WTC11 (cell line): ENCODE results near the gene PRKN. TPM values are rescaled to one million over a fixed set of nuclear protein-coding genes. Genes with fewer than 3 reads are reported as not detected.

Experiments
- ATAC-seq: fragments of 200-7000 bp; cut with Tn5 transposase; 2 replicates; pipeline ENCODE4 v1.10.0; 2021; ENCODE audit warnings: mild to moderate bottlenecking, moderate library complexity
- CTCF ChIA-PET: fragments of 300-600 bp; sonication (Branson Sonifier 250); formaldehyde crosslinking; loops from one replicate; lab custom pipeline; 2021; ENCODE audit warnings: antibody characterized with exemption; lab: Charles Lee
- POLR2A ChIA-PET: fragments of 350-600 bp; sonication (Branson Sonifier 250); formaldehyde crosslinking; loops from one replicate; lab custom pipeline; 2021; ENCODE audit warnings: antibody characterized with exemption; lab: Charles Lee
- DNase-seq: peaks from one replicate; pipeline ENCODE4 v3.0.0; 2021; ENCODE audit warnings: low spot score
- H3K27ac Mint-ChIP-seq: 2 replicates; pipeline ENCODE4 v1.8.0; 2021; ENCODE audit warnings: mixed read lengths
- H3K27me3 Mint-ChIP-seq: 2 replicates; pipeline ENCODE4 v1.8.0; 2021; ENCODE audit warnings: low read depth, mild to moderate bottlenecking, moderate library complexity, mixed read lengths
- H3K36me3 Mint-ChIP-seq: 2 replicates; pipeline ENCODE4 v1.8.0; 2021; ENCODE audit warnings: mixed read lengths
- H3K4me1 Mint-ChIP-seq: 2 replicates; pipeline ENCODE4 v1.8.0; 2022; ENCODE audit warnings: mixed read lengths
- H3K4me3 Mint-ChIP-seq: 2 replicates; pipeline ENCODE4 v1.8.0; 2021; ENCODE audit warnings: mild to moderate bottlenecking, moderate library complexity, mixed read lengths
- H3K9me3 Mint-ChIP-seq: 2 replicates; pipeline ENCODE4 v1.8.0; 2021; ENCODE audit warnings: mixed read lengths
- ATF2 ChIP-seq: sonication (generic); formaldehyde crosslinking; IDR thresholded peaks from 2 replicates; pipeline ENCODE4 v1.8.1; 2022; ENCODE audit warnings: low read depth, missing genetic modification reagents, borderline replicate concordance
- ATF3 ChIP-seq: sonication (generic); formaldehyde crosslinking; conservative IDR thresholded peaks from 2 replicates; pipeline ENCODE4 v1.8.1; 2022; ENCODE audit warnings: mild to moderate bottlenecking, missing genetic modification reagents
- CBFB ChIP-seq: sonication (generic); formaldehyde crosslinking; IDR thresholded peaks from 2 replicates; pipeline ENCODE4 v1.8.1; 2022; ENCODE audit warnings: mild to moderate bottlenecking, low read depth, missing genetic modification reagents
- CREM ChIP-seq: sonication (generic); formaldehyde crosslinking; IDR thresholded peaks from 2 replicates; pipeline ENCODE4 v1.8.1; 2022; ENCODE audit warnings: mild to moderate bottlenecking, missing genetic modification reagents, moderate library complexity
- CTCF ChIP-seq: fragments of 200-600 bp; IDR thresholded peaks from 2 replicates; pipeline ENCODE4 v1.8.0; 2022; ENCODE audit warnings: antibody characterized with exemption
- E2F1 ChIP-seq: sonication (generic); formaldehyde crosslinking; IDR thresholded peaks from 2 replicates; pipeline ENCODE4 v1.8.0; 2022; ENCODE audit warnings: mild to moderate bottlenecking, missing genetic modification reagents
- ETV6 ChIP-seq: sonication (generic); formaldehyde crosslinking; IDR thresholded peaks from 2 replicates; pipeline ENCODE4 v1.8.1; 2022; ENCODE audit warnings: mild to moderate bottlenecking, missing genetic modification reagents
- FOXP1 ChIP-seq: sonication (generic); formaldehyde crosslinking; IDR thresholded peaks from 2 replicates; pipeline ENCODE4 v1.8.0; 2022; ENCODE audit warnings: missing genetic modification reagents, mild to moderate bottlenecking, moderate library complexity, borderline replicate concordance
- FOXP4 ChIP-seq: sonication (generic); formaldehyde crosslinking; IDR thresholded peaks from 2 replicates; pipeline ENCODE4 v1.8.0; 2022; ENCODE audit warnings: mild to moderate bottlenecking, missing genetic modification reagents
- GABPB1 ChIP-seq: sonication (generic); formaldehyde crosslinking; IDR thresholded peaks from 2 replicates; pipeline ENCODE4 v1.8.1; 2023; ENCODE audit warnings: mild to moderate bottlenecking, missing genetic modification reagents
- HMGA2 ChIP-seq: fragments of 250-450 bp; sonication (Bioruptor Pico); IDR thresholded peaks from 2 replicates; pipeline ENCODE4 v1.4.0; 2021; ENCODE audit warnings: mild to moderate bottlenecking, moderate library complexity
- IRF1 ChIP-seq: sonication (generic); formaldehyde crosslinking; IDR thresholded peaks from 2 replicates; pipeline ENCODE4 v1.8.0; 2023; ENCODE audit warnings: missing genetic modification reagents
- MAX ChIP-seq: sonication (generic); formaldehyde crosslinking; IDR thresholded peaks from 2 replicates; pipeline ENCODE4 v1.8.0; 2022; ENCODE audit warnings: mild to moderate bottlenecking, missing genetic modification reagents
- NFATC4 ChIP-seq: fragments of 250-450 bp; sonication (Bioruptor Pico); IDR thresholded peaks from 2 replicates; pipeline ENCODE4 v1.9.0; 2021; ENCODE audit warnings: mild to moderate bottlenecking
- PREB ChIP-seq: sonication (generic); formaldehyde crosslinking; IDR thresholded peaks from 2 replicates; pipeline ENCODE4 v1.8.1; 2022; ENCODE audit warnings: mild to moderate bottlenecking, missing genetic modification reagents, moderate library complexity, borderline replicate concordance
- RELA ChIP-seq: sonication (generic); formaldehyde crosslinking; IDR thresholded peaks from 2 replicates; pipeline ENCODE4 v1.8.1; 2022; ENCODE audit warnings: missing genetic modification reagents, mild to moderate bottlenecking, borderline replicate concordance
- SMAD3 ChIP-seq: sonication (generic); formaldehyde crosslinking; IDR thresholded peaks from 2 replicates; pipeline ENCODE4 v1.8.0; 2022; ENCODE audit warnings: missing genetic modification reagents, mild to moderate bottlenecking, borderline replicate concordance
- STAT6 ChIP-seq: sonication (generic); formaldehyde crosslinking; conservative IDR thresholded peaks from 2 replicates; pipeline ENCODE4 v1.8.1; 2023; ENCODE audit warnings: mild to moderate bottlenecking, low read depth, missing genetic modification reagents, moderate library complexity
- TEAD1 ChIP-seq: sonication (generic); formaldehyde crosslinking; IDR thresholded peaks from 2 replicates; pipeline ENCODE4 v1.8.0; 2022; ENCODE audit warnings: mild to moderate bottlenecking, missing genetic modification reagents
- ZNF232 ChIP-seq: sonication (generic); formaldehyde crosslinking; IDR thresholded peaks from 2 replicates; pipeline ENCODE4 v1.8.0; 2022; ENCODE audit warnings: mild to moderate bottlenecking, missing genetic modification reagents
- ZNF263 ChIP-seq: sonication (generic); formaldehyde crosslinking; IDR thresholded peaks from 2 replicates; pipeline ENCODE4 v1.8.1; 2022; ENCODE audit warnings: low read depth, mild to moderate bottlenecking, moderate library complexity, missing genetic modification reagents
- ZNF396 ChIP-seq: fragments of 250-450 bp; sonication (Bioruptor Pico); IDR thresholded peaks from 2 replicates; pipeline ENCODE4 v1.8.0; 2021; ENCODE audit warnings: mild to moderate bottlenecking, moderate library complexity, borderline replicate concordance
- ZNF425 ChIP-seq: fragments of 250-450 bp; sonication (Bioruptor Pico); conservative IDR thresholded peaks from 2 replicates; pipeline ENCODE4 v1.9.0; 2021; ENCODE audit warnings: mild to moderate bottlenecking
- total RNA-seq: library from RNA; stranded (reverse); gene quantifications from 3 replicates; pipeline ENCODE4 v1.2.3, GENCODE V29; 2021

PRKN gene
- total RNA-seq, 1 experiment from 2014 or later: 0.59 TPM

GRCh38 chr6:161647234-161647633 is 1080.3 kb downstream of the PRKN start (continued):
- TF ChIP-seq IRF1 (CRISPR knock-in tag) (no peak), SMAD3 (no peak), TEAD1 (CRISPR knock-in tag) (no peak), FOXP4 (CRISPR knock-in tag) (no peak), ATF3 (CRISPR knock-in tag) (no peak), RELA (CRISPR knock-in tag) (no peak)

GRCh38 chr6:161644521-161644920 is 1083.0 kb downstream of the PRKN start:
- Mint-ChIP-seq H3K27me3 (no peaks in the 10 kb centered on the region), H3K9me3 (peaks cover under 1% of the 10 kb centered on the region), H3K36me3 (peaks cover 2% of the 10 kb centered on the region; the same call in 1 of the 2 replicates), H3K4me1 (peaks cover 18% of the 10 kb centered on the region), H3K4me3 (no peak overlapping the region), H3K27ac (no peak overlapping the region)
- DNase-seq (no peak), ATAC-seq (no peak)
- CTCF ChIA-PET: no interaction called here
- no peak for TF ChIP-seq FOXP1
- TF ChIP-seq MAX: no peak
- no peak for TF ChIP-seq PREB (CRISPR knock-in tag)
- TF ChIP-seq CTCF: no peak
- TF ChIP-seq GABPB1 (CRISPR knock-in tag): no peak
- no peak for TF ChIP-seq ZNF263 (CRISPR knock-in tag)
- TF ChIP-seq HMGA2: no peak
- TF ChIP-seq ZNF232 (CRISPR knock-in tag): no peak
- no peak for TF ChIP-seq CREM (CRISPR knock-in tag)
- TF ChIP-seq ZNF396 (CRISPR knock-in tag): no peak
- TF ChIP-seq STAT6 (CRISPR knock-in tag): no peak
- no peak for TF ChIP-seq E2F1 (CRISPR knock-in tag)
- no peak for TF ChIP-seq CBFB (CRISPR knock-in tag)
- TF ChIP-seq ZNF425 (CRISPR knock-in tag): no peak
- no peak for TF ChIP-seq ATF2 (CRISPR knock-in tag)
- TF ChIP-seq ETV6 (CRISPR knock-in tag): no peak
- no peak for TF ChIP-seq NFATC4
- POLR2A ChIA-PET: no interaction called here
